Small intestine (tissue), 7 donors: Measurements from ENCODE around the gene SYNPR. TPM values are rescaled to one million over a fixed set of nuclear protein-coding genes. Genes with fewer than 3 reads are reported as not detected.

ENCODE experiments used
- DNase-seq, 2 donors: peaks; one replicate each; pipeline versions ENCODE4 v3.0.0 to v3.0.0-alpha.2; 2013
- FAIRE-seq: peaks from 2 replicates; lab custom pipeline; 2012; peaks lifted over from hg19 to GRCh38; lab: Jason Lieb, UNC
- H3K27ac ChIP-seq, 3 donors: one replicate each; pipeline ENCODE4 v1.5.1; 2013; ENCODE audit warnings: low read length in 2 of 3, mild to moderate bottlenecking in 2 of 3, control low read depth in 1 of 3, inconsistent platforms in 1 of 3, low read depth in 1 of 3, moderate library complexity in 1 of 3
- H3K27me3 ChIP-seq, 3 donors: one replicate each; pipeline ENCODE4 v1.6.1; 2013; ENCODE audit warnings: low read length in 3 of 3, inconsistent platforms in 1 of 3; ENCODE audit not compliant: control insufficient read depth in 3 of 3, insufficient read depth in 3 of 3
- H3K36me3 ChIP-seq, 3 donors: one replicate each; pipeline ENCODE4 v1.6.1; 2013; ENCODE audit warnings: low read length in 3 of 3, inconsistent platforms in 1 of 3, low read depth in 1 of 3, mild to moderate bottlenecking in 1 of 3, moderate library complexity in 1 of 3; ENCODE audit not compliant: control insufficient read depth in 3 of 3, insufficient read depth in 2 of 3
- H3K4me1 ChIP-seq, 3 donors: one replicate each; pipeline ENCODE4 v1.6.1; 2013; ENCODE audit warnings: low read length in 2 of 3, inconsistent platforms in 1 of 3, low read depth in 1 of 3, mild to moderate bottlenecking in 1 of 3, moderate library complexity in 1 of 3; ENCODE audit not compliant: control insufficient read depth in 3 of 3, insufficient read depth in 2 of 3
- H3K4me3 ChIP-seq, 3 donors: one replicate each; pipeline ENCODE4 v1.5.1; 2013; ENCODE audit warnings: low read length in 3 of 3, control low read depth in 1 of 3, inconsistent platforms in 1 of 3, low read depth in 1 of 3, mild to moderate bottlenecking in 1 of 3, moderate library complexity in 1 of 3
- H3K9me3 ChIP-seq, 2 donors: one replicate each; pipeline ENCODE4 v1.6.1; 2013; ENCODE audit warnings: low read depth in 1 of 2, low read length in 1 of 2; ENCODE audit not compliant: control insufficient read depth in 2 of 2, insufficient read depth in 1 of 2
- WGBS, 3 donors: extraction: QIAGEN DNeasy Blood & Tissue Kit; methylation state at CpG; one replicate each; pipeline ENCODE4 v1.1.7; 2013; 5-methylcytosine and 5-hydroxymethylcytosine counted together
- polyA plus RNA-seq, 4 donors: library from polyadenylated mRNA; stranded (reverse) in 3 of 4; unstranded in 1 of 4; fragments of 200-250 nt in 3 of 4; fragments of 120-200 nt in 1 of 4; gene quantifications; one replicate each; pipeline versions ENCODE4 v1.2.1 to v1.2.3, GENCODE V29; 2013
- donor health status: healthy with polysubstance abuse.
- donor health status: control.
- donor health status: control.
- donor health status: Bipolar disorder and iron deficiency.
- donor health status: healthy.

Gene SYNPR
- polyA plus RNA-seq, 4 donors = 0.36 to 0.87 TPM; not detected in 2

DNA sequence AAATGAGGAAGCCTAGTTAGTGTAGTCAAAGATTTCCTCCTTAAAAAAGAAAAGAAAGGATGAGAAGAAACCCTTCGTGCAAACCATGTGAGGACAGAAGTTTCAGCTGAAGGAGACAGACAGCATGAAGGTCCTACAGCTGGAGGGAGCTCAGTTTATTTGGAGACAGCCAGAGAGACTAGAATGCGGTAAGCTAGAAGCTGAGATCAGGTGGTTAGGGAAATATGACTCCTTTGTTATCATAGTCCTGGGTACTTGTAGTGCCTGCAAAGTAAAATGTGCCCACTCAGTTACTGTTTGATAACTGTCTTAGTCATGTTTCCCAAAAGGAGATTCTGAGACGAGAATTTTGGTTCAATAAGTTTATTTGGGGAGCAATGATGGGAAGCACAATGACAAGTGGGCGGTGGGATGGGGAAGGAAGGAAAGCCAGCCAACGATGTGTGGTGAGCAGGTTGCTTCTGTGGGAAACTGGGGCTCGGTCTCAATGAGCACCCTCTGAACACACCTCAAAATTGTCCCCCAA is 195.6 kb downstream of the SYNPR start:
- Histone ChIP-seq H3K4me1 (no peaks in the 10 kb centered on the region), H3K36me3 (no peaks in the 10 kb centered on the region), H3K27me3 (no peaks in the 10 kb centered on the region), H3K4me3 (no peak overlapping the region), H3K9me3 (peaks cover 0 to 6% of the 10 kb centered on the region in 2 donors), H3K27ac (no peak overlapping the region)
- DNase-seq (no peak), FAIRE-seq (no peak)
- WGBS, 3 donors = 78 to 89% (median 83%) methylated on average over 6 of the region's 6 CpGs

DNA sequence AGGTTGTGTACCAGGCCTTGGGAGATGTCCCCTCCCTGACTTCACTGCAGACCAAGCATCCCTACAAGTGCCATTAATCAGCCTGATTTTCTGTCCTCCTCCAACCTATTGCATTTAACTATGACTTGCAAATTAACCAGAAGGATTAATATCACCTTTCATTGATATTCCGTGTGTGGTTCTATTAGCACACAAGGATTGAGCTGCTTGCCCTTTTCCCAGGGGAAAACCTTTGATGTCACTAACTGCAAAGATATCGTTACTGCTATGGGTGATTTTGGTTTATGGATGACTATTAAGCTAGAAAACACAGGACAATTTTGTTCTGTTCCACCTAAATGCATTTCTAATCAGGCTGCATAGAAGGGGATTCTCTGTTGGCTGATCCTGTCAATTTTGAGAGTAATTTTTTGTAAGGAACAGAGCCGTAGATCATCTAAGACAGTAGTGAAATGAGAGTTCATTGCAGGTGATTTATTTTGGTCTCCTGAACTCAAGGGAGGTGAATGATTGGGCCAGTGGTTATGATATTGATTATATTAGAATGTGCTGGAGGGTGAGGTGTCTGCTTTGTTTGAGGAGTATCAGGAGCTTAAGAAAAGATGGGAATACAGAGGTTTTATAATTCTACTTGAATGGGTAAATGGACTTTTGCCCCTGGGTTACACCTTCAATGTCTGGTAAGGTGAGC is 196.9 kb downstream of the SYNPR start:
- Histone ChIP-seq H3K27me3 (no peaks in the 10 kb centered on the region), H3K9me3 (peaks cover 0 to 6% of the 10 kb centered on the region in 2 donors), H3K4me1 (no peaks in the 10 kb centered on the region), H3K27ac (no peak overlapping the region), H3K36me3 (no peaks in the 10 kb centered on the region), H3K4me3 (no peak overlapping the region)
- DNase-seq (no peak), FAIRE-seq (no peak)
- WGBS, 3 donors = 86 to 92% (median 89%) methylated on average over 3 of the region's 3 CpGs

DNA sequence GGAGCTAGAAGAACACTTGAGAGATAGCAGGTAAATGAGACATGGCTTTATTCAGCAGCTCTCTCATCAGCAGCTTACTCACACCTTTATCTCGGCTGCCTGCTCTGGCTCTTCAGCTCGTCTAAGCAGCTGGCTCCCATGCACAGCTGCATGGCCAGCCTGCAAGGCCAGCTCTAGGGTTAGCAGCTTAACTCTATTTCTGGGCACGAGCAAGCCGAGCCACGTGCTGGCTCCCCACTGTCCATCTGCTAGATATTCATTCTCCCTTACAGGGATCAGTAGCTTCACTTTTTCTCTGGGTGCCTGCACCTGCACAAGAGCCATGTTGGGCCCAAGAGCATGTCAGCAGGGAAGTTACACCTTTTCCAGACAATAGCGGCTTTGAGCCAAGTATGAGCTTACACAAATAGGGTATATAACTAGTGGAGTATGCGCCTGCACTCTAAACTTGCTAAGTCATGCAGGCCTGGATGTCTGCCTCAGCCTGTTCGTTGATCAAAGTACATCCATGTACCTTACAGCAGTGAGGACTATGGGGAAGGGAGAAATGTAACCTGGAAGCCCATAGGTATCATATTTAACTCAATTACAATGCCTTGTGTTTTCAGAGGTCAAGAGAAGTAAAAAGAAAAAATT is 199.5 kb downstream of the SYNPR start:
- H3K27me3 ChIP-seq = no peaks in the 10 kb centered on the region
- H3K36me3 ChIP-seq = no peaks in the 10 kb centered on the region
- DNase-seq (no peak), FAIRE-seq (no peak)
- 86 to 92% (median 87%) methylated on average over 8 of the region's 8 CpGs for WGBS, 3 donors
- peaks cover 0 to 6% of the 10 kb centered on the region in 2 donors for H3K9me3 ChIP-seq
- H3K4me1 ChIP-seq = peaks cover 0 to 9% (median 2%) of the 10 kb centered on the region in 3 donors
- H3K4me3 ChIP-seq = no peak overlapping the region
- no peak overlapping the region for H3K27ac ChIP-seq

DNA sequence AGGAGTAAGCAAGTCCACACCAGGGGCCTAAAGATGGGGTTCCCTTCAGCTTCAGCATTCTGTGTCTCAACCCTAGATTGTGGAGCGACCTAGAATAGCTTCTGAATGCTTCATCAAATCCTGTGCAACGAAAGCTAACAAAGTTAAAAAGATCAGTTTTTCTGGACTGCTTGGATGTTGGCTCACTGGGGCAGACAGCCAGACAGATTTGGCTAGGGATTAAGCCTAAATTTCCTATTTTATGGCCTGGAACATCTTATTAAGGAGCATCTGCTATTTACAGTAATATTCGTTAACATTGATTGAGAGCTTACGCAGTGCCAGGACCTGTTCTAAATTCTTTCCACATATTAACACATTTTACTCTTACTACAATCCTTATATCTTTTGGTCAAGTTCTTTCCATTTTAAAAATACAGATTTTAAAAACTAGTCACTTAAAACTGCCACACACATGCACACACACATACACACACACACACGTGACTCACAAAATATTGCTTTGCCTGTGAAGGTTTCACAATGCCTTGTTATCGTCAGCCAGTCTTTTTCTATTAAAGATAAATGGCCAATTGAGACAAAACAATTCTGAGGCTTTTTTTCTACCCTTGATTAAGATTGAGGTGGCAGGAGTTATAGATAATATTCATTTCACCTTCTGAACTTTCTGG is 201.0 kb downstream of the SYNPR start:
- DNase-seq (no peak), FAIRE-seq (no peak)
- no peaks in the 10 kb centered on the region for H3K27me3 ChIP-seq
- 72 to 81% (median 78%) methylated on average over 6 of the region's 6 CpGs for WGBS, 3 donors
- no peaks in the 10 kb centered on the region for H3K36me3 ChIP-seq
- peaks cover 0 to 9% (median 2%) of the 10 kb centered on the region in 3 donors for H3K4me1 ChIP-seq
- peaks cover 0 to 6% of the 10 kb centered on the region in 2 donors for H3K9me3 ChIP-seq
- H3K4me3 ChIP-seq = no peak overlapping the region
- H3K27ac ChIP-seq = no peak overlapping the region

DNA sequence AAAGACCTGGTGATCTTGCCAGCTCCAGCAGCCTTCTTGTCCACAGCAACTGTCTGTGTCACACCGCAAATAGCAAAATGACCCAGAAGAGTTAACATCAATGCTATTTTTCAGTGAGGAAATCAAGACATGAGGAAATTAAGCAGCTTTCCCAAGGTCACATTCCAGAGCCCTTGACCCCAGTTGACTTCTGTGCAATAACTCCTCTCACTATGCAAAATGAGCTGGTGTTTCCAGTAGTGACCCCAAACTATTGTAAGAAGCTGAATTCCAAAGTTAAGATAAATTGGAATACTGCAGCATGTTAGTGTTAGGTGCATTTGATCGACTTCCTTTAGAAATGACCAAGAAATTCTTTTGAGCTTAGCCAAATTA is 201.5 kb downstream of the SYNPR start:
- Histone ChIP-seq H3K36me3 (no peaks in the 10 kb centered on the region), H3K4me1 (peaks cover 0 to 9% (median 2%) of the 10 kb centered on the region in 3 donors), H3K9me3 (peaks cover 0 to 6% of the 10 kb centered on the region in 2 donors), H3K4me3 (no peak overlapping the region), H3K27me3 (no peaks in the 10 kb centered on the region), H3K27ac (no peak overlapping the region)
- no peak for DNase-seq
- WGBS, 3 donors = 67 to 97% (median 74%) methylated on average over 2 of the region's 2 CpGs
- FAIRE-seq = no peak

DNA sequence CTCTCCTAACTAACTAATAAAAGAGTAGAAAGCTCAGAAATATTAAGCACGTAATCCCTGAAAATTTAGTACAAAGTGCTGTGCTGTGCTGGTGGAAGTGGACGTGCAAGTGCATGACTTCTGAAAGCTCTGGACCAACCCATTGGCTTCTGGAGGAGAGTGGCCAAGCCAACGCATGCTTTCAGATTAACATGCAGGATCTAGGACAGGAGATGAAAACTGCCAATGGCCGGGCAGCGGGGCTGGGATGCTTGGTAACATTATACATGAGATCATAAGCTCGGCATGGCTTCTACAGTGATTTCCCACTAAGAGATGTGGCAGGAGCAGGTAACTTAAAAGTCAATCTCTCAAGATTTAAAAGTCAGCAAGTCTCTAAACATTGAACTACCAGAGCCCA is 203.5 kb downstream of the SYNPR start:
- FAIRE-seq = no peak
- Histone ChIP-seq H3K4me3 (no peak overlapping the region), H3K36me3 (no peaks in the 10 kb centered on the region), H3K27ac (peak overlapping the region in 1 of 3 donors; percentile 44), H3K27me3 (no peaks in the 10 kb centered on the region), H3K4me1 (peaks cover 0 to 9% (median 2%) of the 10 kb centered on the region in 3 donors), H3K9me3 (peaks cover 0 to 6% of the 10 kb centered on the region in 2 donors)
- no peak for DNase-seq
- WGBS, 3 donors = 90 to 95% (median 92%) methylated on average over 6 of the region's 6 CpGs

DNA sequence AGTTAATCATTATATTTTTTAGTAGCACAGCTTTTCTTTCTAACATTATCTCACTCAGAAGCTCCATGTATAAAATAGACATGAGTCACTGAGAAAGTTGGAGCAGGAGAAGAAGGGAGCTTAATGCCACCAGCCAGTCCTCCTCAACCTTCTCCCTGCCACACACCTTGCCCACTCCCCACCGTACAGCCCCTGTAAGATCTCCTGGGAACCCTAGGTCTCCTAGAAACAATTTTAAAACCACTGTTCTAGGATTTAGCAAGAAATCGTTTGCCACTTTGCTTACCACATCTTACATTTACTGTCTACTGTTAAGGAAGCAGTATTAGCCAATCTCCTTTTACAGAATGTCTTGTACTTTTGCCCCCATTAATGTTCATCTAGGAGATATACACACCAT is 204.2 kb downstream of the SYNPR start:
- H3K36me3 ChIP-seq = no peaks in the 10 kb centered on the region
- H3K9me3 ChIP-seq = peaks cover 0 to 5% of the 10 kb centered on the region in 2 donors
- 43 to 66% (median 56%) methylated on average over 2 of the region's 2 CpGs for WGBS, 3 donors
- peak in 1 of 2 donors; percentile 53 for DNase-seq
- H3K4me1 ChIP-seq = peaks cover 0 to 9% (median 2%) of the 10 kb centered on the region in 3 donors
- no peak overlapping the region for H3K4me3 ChIP-seq
- no peaks in the 10 kb centered on the region for H3K27me3 ChIP-seq
- peak overlapping the region in 1 of 3 donors; percentile 44 for H3K27ac ChIP-seq
- no peak for FAIRE-seq

DNA sequence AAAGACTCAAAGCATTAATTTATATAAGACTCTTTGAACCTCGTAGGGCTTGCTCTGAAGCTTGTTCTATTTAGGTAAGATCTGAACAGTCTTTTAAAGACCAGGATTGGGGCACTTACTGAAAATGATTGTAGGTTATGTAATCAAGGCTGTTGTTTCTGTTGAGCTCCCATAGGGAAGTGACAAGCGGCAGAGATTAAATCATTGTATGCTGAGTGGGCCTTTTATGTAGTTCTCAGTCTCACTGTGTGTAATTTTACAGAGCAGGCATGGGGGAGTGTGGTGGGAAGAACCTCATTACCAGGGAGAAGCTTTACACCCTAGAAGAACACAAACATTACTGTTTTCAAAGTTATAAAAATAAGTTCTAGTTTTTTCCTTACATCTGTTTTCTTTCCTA is 214.4 kb downstream of the SYNPR start:
- Histone ChIP-seq H3K27ac (no peak overlapping the region), H3K27me3 (no peaks in the 10 kb centered on the region), H3K9me3 (no peaks in the 10 kb centered on the region), H3K36me3 (no peaks in the 10 kb centered on the region), H3K4me1 (peaks cover 0 to 3% (median 0%) of the 10 kb centered on the region in 3 donors), H3K4me3 (no peak overlapping the region)
- DNase-seq = peak in 1 of 2 donors; percentile 7
- 43 to 60% (median 46%) methylated on average over 2 of the region's 2 CpGs for WGBS, 3 donors
- no peak for FAIRE-seq
